HepG2 (cell line): Measurements from ENCODE around the gene SELENOM. TPM values are rescaled to one million over a fixed set of nuclear protein-coding genes. Genes with fewer than 3 reads are reported as not detected.

Experiments
- ATAC-seq: fragments of 200-7000 bp; cut with Tn5 transposase; 3 replicates; pipeline ENCODE4 v1.9.1; 2020; ENCODE audit warnings: mild to moderate bottlenecking, moderate library complexity
- BruUV-seq: library from RNA; stranded (reverse); fragments of 400-500 nt; replicated peaks from 2 replicates; lab custom pipeline; 2021; lab: Mats Ljungman, UMichigan
- CTCF ChIA-PET: fragments of 300-600 bp; formaldehyde crosslinking; extraction: SDS; loops from one replicate; lab custom pipeline; 2021; ENCODE audit warnings: low total read pairs, inconsistent platforms, low intra/inter-chr PET ratio; lab: Yijun Ruan, JAX
- POLR2A ChIA-PET: fragments of 350-600 bp; sonication (Branson Sonifier 250); formaldehyde crosslinking; loops from one replicate; lab custom pipeline; 2020; ENCODE audit warnings: antibody characterized with exemption, inconsistent platforms; lab: Yijun Ruan, JAX
- DNase-seq: peaks from one replicate; pipeline ENCODE4 v3.0.0-alpha.2; 2015; ENCODE audit warnings: low spot score
- FAIRE-seq: peaks from 3 replicates; lab custom pipeline; 2011; peaks lifted over from hg19 to GRCh38; lab: Jason Lieb, UNC
- H2AFZ ChIP-seq: one replicate; pipeline ENCODE4 v1.6.1; 2011; ENCODE audit warnings: low read length, inconsistent platforms
- H3K27ac ChIP-seq: fragments of 300-600 bp; 3 replicates; pipeline ENCODE4 v1.8.0; 2011; ENCODE audit warnings: mixed run types, mild to moderate bottlenecking, mixed read lengths, low read length, inconsistent platforms; ENCODE audit not compliant: insufficient read depth; ENCODE audit errors: extremely low read length
- H3K27me3 ChIP-seq, 2 experiments: fragments of 200-600 bp in 1 of 2; 2 replicates in 1 of 2; 3 replicates in 1 of 2; pipeline versions ENCODE4 v1.6.0 to v1.8.0; 2011; ENCODE audit warnings: low read length in 2 of 2, mild to moderate bottlenecking in 2 of 2, moderate library complexity in 2 of 2, inconsistent platforms in 1 of 2; ENCODE audit not compliant: insufficient read depth in 2 of 2, control insufficient read depth in 1 of 2
- H3K36me3 ChIP-seq, 2 experiments: fragments of 200-600 bp in 1 of 2; replicated peaks in 1 of 2; 2 replicates in 1 of 2; 3 replicates in 1 of 2; pipeline versions ENCODE4 v1.5.1 to v1.8.0; 2011; ENCODE audit warnings: low read length in 2 of 2, inconsistent platforms in 1 of 2; ENCODE audit not compliant: insufficient read depth in 2 of 2, control insufficient read depth in 1 of 2
- H3K4me1 ChIP-seq: 2 replicates; pipeline ENCODE4 v1.5.1; 2012; ENCODE audit warnings: low read length, inconsistent platforms; ENCODE audit not compliant: insufficient read depth
- H3K4me2 ChIP-seq: 2 replicates; pipeline ENCODE4 v1.6.0; 2011; ENCODE audit warnings: low read depth, low read length, inconsistent platforms
- H3K4me3 ChIP-seq, 3 experiments: fragments of 200-600 bp in 1 of 3; sonication (generic), shearing (Covaris generic) in 1 of 3; replicated peaks in 1 of 3; 2 replicates each; pipeline ENCODE4 v1.5.1; 2011 to 2016; ENCODE audit warnings: low read length in 3 of 3, inconsistent platforms in 2 of 3, low read depth in 2 of 3, mild to moderate bottlenecking in 2 of 3, control low read depth in 1 of 3, mixed read lengths in 1 of 3; ENCODE audit not compliant: insufficient read depth in 1 of 3
- H3K79me2 ChIP-seq: one replicate; pipeline ENCODE4 v1.6.1; 2011; ENCODE audit warnings: low read length, inconsistent platforms; ENCODE audit not compliant: insufficient read depth
- H3K9ac ChIP-seq: 2 replicates; pipeline ENCODE4 v1.6.0; 2011; ENCODE audit warnings: mild to moderate bottlenecking, low read depth, low read length, inconsistent platforms; ENCODE audit not compliant: insufficient read depth
- H3K9me3 ChIP-seq: 2 replicates; pipeline ENCODE4 v1.5.1; 2012; ENCODE audit warnings: mild to moderate bottlenecking, low read length
- H4K20me1 ChIP-seq: 2 replicates; pipeline ENCODE4 v1.6.0; 2011; ENCODE audit warnings: inconsistent platforms, mild to moderate bottlenecking, low read length, moderate library complexity; ENCODE audit not compliant: insufficient read depth
- GATAD1 ChIP-seq: IDR thresholded peaks from 2 replicates; pipeline ENCODE4 v1.6.1; 2016; ENCODE audit warnings: missing genetic modification reagents, missing compliant biosample characterization
- HNF4A ChIP-seq: sonication (generic); formaldehyde crosslinking; IDR thresholded peaks from 2 replicates; pipeline ENCODE4 v1.4.0; 2020; ENCODE audit warnings: missing genetic modification reagents
- KDM3A ChIP-seq: IDR thresholded peaks from 2 replicates; pipeline ENCODE4 v1.6.1; 2018; ENCODE audit warnings: low read depth, missing compliant biosample characterization
- NFRKB ChIP-seq: fragments of 450-650 bp; IDR thresholded peaks from 2 replicates; pipeline ENCODE4 v1.6.1; 2017
- SALL1 ChIP-seq: sonication (generic); formaldehyde crosslinking; IDR thresholded peaks from 2 replicates; pipeline ENCODE4 v1.8.0; 2022; ENCODE audit warnings: mild to moderate bottlenecking, missing genetic modification reagents
- SNRNP70 ChIP-seq: fragments of 200-400 bp; formaldehyde crosslinking; IDR thresholded peaks from 2 replicates; pipeline ENCODE4 v1.6.1; 2017; ENCODE audit warnings: mild to moderate bottlenecking, low read depth, low read length, moderate library complexity
- SP2 ChIP-seq: sonication (generic); formaldehyde crosslinking; IDR thresholded peaks from 2 replicates; pipeline ENCODE4 v1.5.1; 2020; ENCODE audit warnings: mild to moderate bottlenecking, missing genetic modification reagents
- STAT5B ChIP-seq: sonication (generic); formaldehyde crosslinking; IDR thresholded peaks from 2 replicates; pipeline ENCODE4 v1.4.0; 2020; ENCODE audit warnings: missing genetic modification reagents
- TBX3 ChIP-seq: fragments of 450-650 bp; IDR thresholded peaks from 2 replicates; pipeline ENCODE4 v1.6.1; 2017; ENCODE audit warnings: antibody characterized with exemption, mild to moderate bottlenecking, inconsistent platforms, borderline replicate concordance
- TFDP2 ChIP-seq: sonication (generic); formaldehyde crosslinking; IDR thresholded peaks from 2 replicates; pipeline ENCODE4 v1.4.0; 2020; ENCODE audit warnings: missing genetic modification reagents
- ZNF235 ChIP-seq: sonication (generic); formaldehyde crosslinking; IDR thresholded peaks from 2 replicates; pipeline ENCODE4 v1.8.1; 2023; ENCODE audit warnings: mild to moderate bottlenecking, missing genetic modification reagents, borderline replicate concordance
- ZNF276 ChIP-seq: sonication (generic); formaldehyde crosslinking; IDR thresholded peaks from 2 replicates; pipeline ENCODE4 v1.4.0; 2020; ENCODE audit warnings: mild to moderate bottlenecking, low read depth, missing genetic modification reagents
- ZNF484 ChIP-seq: sonication (generic); formaldehyde crosslinking; IDR thresholded peaks from 2 replicates; pipeline ENCODE4 v1.5.1; 2020; ENCODE audit warnings: mild to moderate bottlenecking, low read depth, missing genetic modification reagents, borderline replicate concordance
- ZNF543 ChIP-seq: sonication (generic); formaldehyde crosslinking; IDR thresholded peaks from 2 replicates; pipeline ENCODE4 v1.4.0; 2020; ENCODE audit warnings: mild to moderate bottlenecking, missing genetic modification reagents
- ZNF709 ChIP-seq: sonication (generic); formaldehyde crosslinking; IDR thresholded peaks from 2 replicates; pipeline ENCODE4 v1.5.0; 2020; ENCODE audit warnings: mild to moderate bottlenecking, missing genetic modification reagents
- ZNF878 ChIP-seq: sonication (generic); formaldehyde crosslinking; IDR thresholded peaks from 2 replicates; pipeline ENCODE4 v1.8.1; 2023; ENCODE audit warnings: mild to moderate bottlenecking, missing genetic modification reagents, moderate library complexity
- WGBS: methylation state at CpG from one replicate; pipeline ENCODE4 v1.1.6; 2017; ENCODE audit warnings: low lambda C conversion rate; 5-methylcytosine and 5-hydroxymethylcytosine counted together
- in situ Hi-C: cut with HindIII; loops from 2 replicates; pipeline ENCODE4 v1.10.0; 2017; ENCODE audit warnings: low pct_unique_long_range_greater_than_20kb; ENCODE audit not compliant: extremely low pct_ligation_motif_present
- intact Hi-C: fragments of 100-400 bp; cut with micrococcal nuclease; formaldehyde crosslinking; loops from one replicate; pipeline ENCODE4 v1.10.0; 2022; ENCODE audit not compliant: unreplicated experiment
- polyA plus RNA-seq, 8 experiments: library from polyadenylated mRNA; depleted of rRNA in 3 of 8; stranded (reverse) in 7 of 8; unstranded in 1 of 8; fragments of >200 nt; fragmentation: Illumina TruSeq in 4 of 8; extraction: Trizol in 4 of 8; gene quantifications; 2 replicates each; pipeline versions ENCODE4 v1.2.1 to v1.2.3, GENCODE V29; 2011 to 2016; ENCODE audit warnings: low read depth in 4 of 8, missing spikeins in 1 of 8, mixed read lengths in 1 of 8; ENCODE audit not compliant: insufficient read depth in 1 of 8
- total RNA-seq, 5 experiments: library from RNA; depleted of rRNA; stranded (reverse); fragments of >200 nt; fragmentation: Illumina TruSeq; extraction: Trizol; gene quantifications; 2 replicates each; pipeline ENCODE4 v1.2.3, GENCODE V29; 2016; ENCODE audit warnings: low read depth in 1 of 5
- TF ChIP-seq, protein P1 (sequence below): sonication (generic); formaldehyde crosslinking; conservative IDR thresholded peaks from 2 replicates; pipeline ENCODE4 v1.4.0; 2020; ENCODE audit warnings: missing genetic modification reagents
- TF ChIP-seq, protein P2 (sequence below): sonication (generic); formaldehyde crosslinking; IDR thresholded peaks from 2 replicates; pipeline ENCODE4 v1.8.1; 2023; ENCODE audit warnings: mild to moderate bottlenecking, moderate library complexity, missing genetic modification reagents
- TF ChIP-seq, protein P3 (sequence below): sonication (generic); formaldehyde crosslinking; IDR thresholded peaks from 2 replicates; pipeline ENCODE4 v1.8.0; 2022; ENCODE audit warnings: mild to moderate bottlenecking, missing genetic modification reagents, moderate library complexity

The SELENOM gene
- total and polyA plus RNA-seq, 2 of the 13 experiments (the other 11 are each of a cell fraction or from before 2014, with no cell fraction given): 4.1 to 4.3 TPM

DNA sequence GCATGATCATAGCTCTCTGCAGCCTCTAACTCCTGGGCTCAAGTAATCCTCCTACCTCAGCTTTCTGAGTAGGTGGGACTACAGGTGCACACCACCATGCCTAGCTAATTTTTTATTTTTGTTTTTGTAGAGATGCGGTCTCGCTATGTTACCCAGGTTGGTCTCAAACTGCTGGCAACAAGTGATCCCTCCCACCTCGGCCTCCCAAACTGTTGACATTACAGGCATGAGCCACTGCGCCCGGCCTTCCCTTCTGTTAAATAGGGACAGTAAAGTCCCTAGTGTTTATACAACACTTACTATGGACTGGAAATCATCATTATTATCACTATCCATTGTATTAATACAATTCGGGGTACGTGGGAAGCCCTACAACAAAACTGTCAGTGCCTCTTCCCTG lies 12.6 kb downstream of the SELENOM start:
- no peak overlapping the region for H3K4me2 ChIP-seq
- H3K79me2 ChIP-seq: no peaks in the 10 kb centered on the region
- no peaks in the 10 kb centered on the region for H3K4me1 ChIP-seq
- H4K20me1 ChIP-seq: no peaks in the 10 kb centered on the region
- no peak overlapping the region for H3K27ac ChIP-seq
- no peak for DNase-seq
- no peak for FAIRE-seq
- WGBS: 98% methylated on average over 7 of the region's 7 CpGs
- H3K9ac ChIP-seq: no peak overlapping the region
- H2AFZ ChIP-seq: no peak overlapping the region
- peaks cover 36 to 57% of the 10 kb centered on the region in 2 experiments for H3K36me3 ChIP-seq
- no peaks in the 10 kb centered on the region for H3K9me3 ChIP-seq
- H3K4me3 ChIP-seq: no peak overlapping the region
- POLR2A ChIA-PET: no interaction called here
- TF ChIP-seq ZNF543 (CRISPR knock-in tag) (no peak), ZNF709 (no peak), STAT5B (no peak), GATAD1 (CRISPR knock-in tag) (no peak), ZNF276 (CRISPR knock-in tag) (no peak), NFRKB (no peak), KDM3A (CRISPR knock-in tag) (no peak), TBX3 (no peak), TFDP2 (CRISPR knock-in tag) (no peak), HNF4A (CRISPR knock-in tag) (no peak), SNRNP70 (no peak), SP2 (CRISPR knock-in tag) (no peak), SALL1 (CRISPR knock-in tag) (no peak), ZNF484 (CRISPR knock-in tag) (no peak), ZNF235 (CRISPR knock-in tag) (no peak), ZNF878 (CRISPR knock-in tag) (no peak)
- TF ChIP-seq, protein P1, sequence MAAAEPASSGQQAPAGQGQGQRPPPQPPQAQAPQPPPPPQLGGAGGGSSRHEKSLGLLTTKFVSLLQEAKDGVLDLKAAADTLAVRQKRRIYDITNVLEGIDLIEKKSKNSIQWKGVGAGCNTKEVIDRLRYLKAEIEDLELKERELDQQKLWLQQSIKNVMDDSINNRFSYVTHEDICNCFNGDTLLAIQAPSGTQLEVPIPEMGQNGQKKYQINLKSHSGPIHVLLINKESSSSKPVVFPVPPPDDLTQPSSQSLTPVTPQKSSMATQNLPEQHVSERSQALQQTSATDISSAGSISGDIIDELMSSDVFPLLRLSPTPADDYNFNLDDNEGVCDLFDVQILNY: no peak
- TF ChIP-seq, protein P2, sequence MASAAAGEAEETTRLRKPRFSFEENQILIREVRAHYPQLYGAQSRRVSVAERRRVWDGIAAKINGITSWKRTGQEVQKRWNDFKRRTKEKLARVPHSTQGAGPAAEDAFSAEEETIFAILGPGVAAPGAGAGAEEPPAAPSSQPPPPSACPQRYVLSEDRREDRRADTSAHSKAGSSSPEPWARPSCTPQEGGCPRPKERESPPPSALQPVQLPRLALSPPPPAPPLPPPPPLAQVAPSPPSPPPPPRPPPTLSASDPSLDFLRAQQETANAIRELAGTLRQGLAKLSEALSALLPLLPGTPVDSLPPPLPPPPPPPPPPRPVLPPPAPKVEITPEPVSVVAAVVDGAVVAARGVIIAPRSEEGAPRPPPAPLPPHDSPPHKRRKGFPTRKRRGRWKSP (CRISPR knock-in tag): no peak
- TF ChIP-seq, protein P3, sequence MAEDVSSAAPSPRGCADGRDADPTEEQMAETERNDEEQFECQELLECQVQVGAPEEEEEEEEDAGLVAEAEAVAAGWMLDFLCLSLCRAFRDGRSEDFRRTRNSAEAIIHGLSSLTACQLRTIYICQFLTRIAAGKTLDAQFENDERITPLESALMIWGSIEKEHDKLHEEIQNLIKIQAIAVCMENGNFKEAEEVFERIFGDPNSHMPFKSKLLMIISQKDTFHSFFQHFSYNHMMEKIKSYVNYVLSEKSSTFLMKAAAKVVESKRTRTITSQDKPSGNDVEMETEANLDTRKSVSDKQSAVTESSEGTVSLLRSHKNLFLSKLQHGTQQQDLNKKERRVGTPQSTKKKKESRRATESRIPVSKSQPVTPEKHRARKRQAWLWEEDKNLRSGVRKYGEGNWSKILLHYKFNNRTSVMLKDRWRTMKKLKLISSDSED (CRISPR knock-in tag): no peak
- no peak for ATAC-seq
- intact Hi-C loops (no loop called here), in situ Hi-C loops (no loop called here)
- CTCF ChIA-PET: no interaction called here
- H3K27me3 ChIP-seq: no peaks in the 10 kb centered on the region
- no TSS peak for BruUV-seq
